Neutrophil (primary cell): Measurements from ENCODE around the gene ARHGEF16.

Source experiments
- H3K27ac ChIP-seq: fragments of 200-600 bp; sonication (generic); 2 replicates; pipeline ENCODE4 v1.5.1; 2016; ENCODE audit warnings: mild to moderate bottlenecking, moderate library complexity
- H3K27me3 ChIP-seq: fragments of 200-600 bp; sonication (generic); 2 replicates; pipeline ENCODE4 v1.6.0; 2016; ENCODE audit warnings: mild to moderate bottlenecking
- H3K36me3 ChIP-seq: fragments of 200-600 bp; sonication (generic); 2 replicates; pipeline ENCODE4 v1.5.1; 2017
- H3K4me1 ChIP-seq, 2 experiments: fragments of 200-600 bp in 1 of 2; sonication (generic) in 1 of 2; 1 replicate in 1 of 2; 2 replicates in 1 of 2; pipeline versions ENCODE4 v1.5.1 to v1.6.1; 2013 to 2016; ENCODE audit warnings: low read depth in 1 of 2, low read length in 1 of 2, mild to moderate bottlenecking in 1 of 2, moderate library complexity in 1 of 2; ENCODE audit not compliant: control insufficient read depth in 1 of 2, insufficient read depth in 1 of 2
- H3K4me3 ChIP-seq, 2 experiments: fragments of 200-600 bp in 1 of 2; sonication (generic) in 1 of 2; 1 replicate in 1 of 2; 2 replicates in 1 of 2; pipeline ENCODE4 v1.5.1; 2013 to 2016; ENCODE audit warnings: low read depth in 1 of 2, low read length in 1 of 2, mild to moderate bottlenecking in 1 of 2, moderate library complexity in 1 of 2
- H3K9me3 ChIP-seq: fragments of 200-600 bp; sonication (generic); 2 replicates; pipeline ENCODE4 v1.5.1; 2016
- CTCF ChIP-seq: fragments of 200-600 bp; sonication (generic); IDR thresholded peaks from 2 replicates; pipeline ENCODE4 v1.5.1; 2016; ENCODE audit warnings: antibody characterized with exemption

Gene ARHGEF16

GRCh38 chr1:3477241-3477995 is 23.0 kb downstream of the ARHGEF16 start:
- Histone ChIP-seq H3K27ac (no peak overlapping the region), H3K9me3 (no peaks in the 10 kb centered on the region), H3K4me1 (no peaks in the 10 kb centered on the region), H3K36me3 (no peaks in the 10 kb centered on the region), H3K4me3 (no peak overlapping the region), H3K27me3 (peaks cover 12% of the 10 kb centered on the region)
- TF ChIP-seq CTCF, result no peak

- Histone ChIP-seq H3K27ac (no peak overlapping the region), H3K36me3 (no peaks in the 10 kb centered on the region), H3K27me3 (peaks cover 13% of the 10 kb centered on the region), H3K4me3 (no peak overlapping the region), H3K9me3 (no peaks in the 10 kb centered on the region), H3K4me1 (no peaks in the 10 kb centered on the region)
- TF ChIP-seq CTCF, result no peak
Measured at GRCh38 chr1:3478187-3478586, 23.7 kb downstream of the ARHGEF16 start.

GRCh38 chr1:3479511-3480368 is 25.3 kb downstream of the ARHGEF16 start:
- no peaks in the 10 kb centered on the region for H3K4me1 ChIP-seq
- peaks cover 13% of the 10 kb centered on the region for H3K27me3 ChIP-seq
- no peaks in the 10 kb centered on the region for H3K9me3 ChIP-seq
- no peak overlapping the region for H3K27ac ChIP-seq
- no peaks in the 10 kb centered on the region for H3K36me3 ChIP-seq
- no peak overlapping the region for H3K4me3 ChIP-seq
- no peak for TF ChIP-seq CTCF

- Histone ChIP-seq H3K27ac (no peak overlapping the region), H3K4me3 (no peak overlapping the region), H3K9me3 (no peaks in the 10 kb centered on the region), H3K36me3 (no peaks in the 10 kb centered on the region), H3K4me1 (no peaks in the 10 kb centered on the region), H3K27me3 (peaks cover 13% of the 10 kb centered on the region)
- TF ChIP-seq CTCF, result no peak
Measured at GRCh38 chr1:3480369-3480719, 25.9 kb downstream of the ARHGEF16 start.

GRCh38 chr1:3481046-3481445 is 26.6 kb downstream of the ARHGEF16 start:
- Histone ChIP-seq H3K27ac (no peak overlapping the region), H3K36me3 (no peaks in the 10 kb centered on the region), H3K9me3 (no peaks in the 10 kb centered on the region), H3K27me3 (peaks cover 13% of the 10 kb centered on the region), H3K4me3 (no peak overlapping the region), H3K4me1 (no peaks in the 10 kb centered on the region)
- no peak for TF ChIP-seq CTCF
